H1 (cell line): Measurements from ENCODE around the gene LPCAT3. TPM values are rescaled to one million over a fixed set of nuclear protein-coding genes. Genes with fewer than 3 reads are reported as not detected.

Source experiments
- CTCF ChIP-seq, 3 experiments: IDR thresholded peaks; 1 replicate in 2 of 3; 2 replicates in 1 of 3; pipeline versions ENCODE4 v1.5.1 to v1.6.1; 2011; ENCODE audit warnings: low read length in 3 of 3, mild to moderate bottlenecking in 3 of 3, inconsistent platforms in 2 of 3, low read depth in 1 of 3, moderate library complexity in 1 of 3; ENCODE audit not compliant: insufficient read depth in 1 of 3; ENCODE audit errors: control extremely low read depth in 1 of 3
- polyA plus RNA-seq, 7 experiments: library from polyadenylated mRNA; depleted of rRNA in 3 of 7; stranded (reverse) in 5 of 7; unstranded in 2 of 7; fragments of >200 nt in 5 of 7; fragments of 200-250 nt in 2 of 7; gene quantifications; 1 replicate in 5 of 7; 2 replicates in 1 of 7; 4 replicates in 1 of 7; pipeline versions ENCODE4 v1.2.1 to v1.2.3, GENCODE V29; 2011 to 2013; ENCODE audit warnings: missing spikeins in 2 of 7, mixed read lengths in 2 of 7
- total RNA-seq: library from RNA; stranded (reverse); fragmentation: NEBNext Ultra II Directional; extraction: Animal tissue kit (Norgen Biotek cat#: 25700); gene quantifications from 2 replicates; pipeline ENCODE4 v1.2.1, GENCODE V29; 2021

LPCAT3 gene
- total and polyA plus RNA-seq, 2 of the 8 experiments (the other 6 are each of a cell fraction or from before 2014, with no cell fraction given), result 55.8 to 70.4 TPM

DNA sequence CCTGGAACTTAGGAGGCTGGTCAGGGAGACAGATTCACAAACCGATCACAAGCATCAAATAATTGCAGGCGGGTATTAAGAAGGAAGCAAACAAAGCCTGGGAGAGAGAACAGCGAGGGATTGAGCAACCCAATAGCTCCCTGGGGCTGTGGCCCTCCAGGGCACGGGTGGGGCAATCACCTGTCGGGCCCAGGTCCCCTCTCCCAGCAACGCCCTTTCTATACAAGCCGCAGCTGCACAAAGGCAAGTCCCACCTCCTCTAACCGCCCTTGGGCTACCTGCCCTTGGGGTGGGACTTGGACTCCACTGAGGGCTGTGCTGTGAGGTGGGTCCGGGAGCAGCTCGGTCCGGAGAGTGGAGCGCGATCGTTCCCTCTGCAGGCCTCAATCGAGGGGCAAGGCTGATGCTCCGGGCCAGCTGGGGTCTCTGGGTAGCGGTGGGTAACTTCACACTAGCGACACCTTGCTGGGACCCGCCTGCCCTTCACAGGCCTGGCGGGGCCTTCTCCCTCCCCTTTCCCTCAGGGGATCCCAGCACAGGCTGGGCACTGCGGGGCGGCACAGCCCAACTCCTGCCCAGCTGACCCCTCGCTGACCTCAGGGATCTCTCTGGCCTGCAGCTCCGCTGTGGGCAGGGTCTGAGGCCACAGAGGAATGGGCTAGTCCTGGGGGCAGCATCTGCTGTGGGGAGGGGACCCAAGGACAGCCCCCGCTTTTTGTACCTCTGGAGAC is 55.8 kb downstream of the LPCAT3 start (continued):
- TF ChIP-seq CTCF (IDR thresholded peaks at IDR 0.05; ENCODE audit: control extremely low read depth in 1 of 3, insufficient read depth in 1 of 3, low read depth in 1 of 3, low read length in 3 of 3), result peak in 1 of 3 experiments; percentile 7; a peak in 1 of 4 replicates
